Stimulated activated effector memory CD8-positive, alpha-beta T cell treated with anti-CD3 and anti-CD28 coated beads, Interleukin-12 subunit alpha, Interleukin-12 subunit beta, amount 100 ng/mL, for 72 hours (primary cell): ENCODE results near the gene MT1G.
A peak's percentile ranks its signal among the peaks of the same experiment; 100 is the strongest.
"Not testable (repeated sequence)": the region's sequence is repeated elsewhere in the genome, so short reads cannot be mapped to it uniquely, and the experiment has no call there.

Experiments used
- ATAC-seq: fragments of 150-1000 bp; cut with Tn5 transposase; 2 replicates; pipeline ENCODE4 v1.10.0; 2021
- DNase-seq, 2 donors: peaks; one replicate each; pipeline ENCODE4 v3.0.0; 2021 to 2022; ENCODE audit warnings: low spot score in 2 of 2
- H3K27ac Mint-ChIP-seq: one replicate; pipeline ENCODE4 v1.8.0; 2022; ENCODE audit warnings: mild to moderate bottlenecking, mixed read lengths
- H3K36me3 Mint-ChIP-seq: one replicate; pipeline ENCODE4 v1.8.0; 2022; ENCODE audit warnings: mild to moderate bottlenecking, mixed read lengths
- H3K4me1 Mint-ChIP-seq: one replicate; pipeline ENCODE4 v1.8.0; 2022; ENCODE audit warnings: mixed read lengths
- H3K4me3 Mint-ChIP-seq: one replicate; pipeline ENCODE4 v1.8.0; 2022; ENCODE audit warnings: mild to moderate bottlenecking, mixed read lengths
- H3K9me3 Mint-ChIP-seq: one replicate; pipeline ENCODE4 v1.8.0; 2022; ENCODE audit warnings: mixed read lengths

Gene MT1G

DNA sequence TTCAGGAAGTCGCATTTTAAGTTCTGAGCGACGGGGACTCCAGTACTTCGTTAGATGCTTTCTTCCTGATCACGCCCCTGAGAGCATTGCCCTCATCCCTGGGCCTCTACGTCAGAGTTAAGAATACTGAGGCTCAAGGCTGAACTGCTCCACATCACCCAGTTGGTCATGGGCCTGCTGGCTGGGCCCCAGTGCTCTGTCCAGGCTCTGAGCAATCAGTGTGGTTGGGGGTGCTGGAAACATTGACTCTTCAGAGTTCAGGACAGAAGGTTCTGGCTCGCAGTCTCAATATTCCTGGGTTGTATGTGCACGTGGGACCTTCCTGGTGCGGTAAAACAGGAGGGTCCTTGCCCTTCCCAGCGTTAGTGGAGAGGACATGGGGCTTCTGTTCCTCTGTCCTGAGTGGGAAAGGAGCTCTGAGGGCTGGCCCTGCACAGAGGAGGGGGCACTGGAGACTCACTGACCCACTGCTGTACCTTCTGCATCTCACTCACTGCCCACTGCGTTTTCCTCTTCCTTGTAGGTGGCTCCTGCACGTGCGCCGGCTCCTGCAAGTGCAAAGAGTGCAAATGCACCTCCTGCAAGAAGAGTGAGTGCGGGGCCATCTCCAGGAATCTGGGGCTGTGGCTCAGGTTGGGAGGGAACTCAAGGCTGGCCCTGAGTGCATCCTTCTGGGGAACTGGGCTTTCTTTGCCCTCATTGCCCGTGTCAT, 41.8 kb downstream of the MT1G start:
- no peak for DNase-seq
- Mint-ChIP-seq H3K4me1 (peaks cover 15% of the 10 kb centered on the region), H3K36me3 (no peaks in the 10 kb centered on the region), H3K9me3 (no peaks in the 10 kb centered on the region), H3K4me3 (peak overlapping the region; percentile 81), H3K27ac (no peak overlapping the region)
- ATAC-seq = peak; percentile 6

GRCh38 chr16:56625140-56625942, 42.5 kb downstream of the MT1G start, which contains the start of gene MT1E:
MT1E (plus strand) TSS chr16:56625781; CDS start chr16:56625852, 71 bp downstream.
- H3K27ac Mint-ChIP-seq = peak within 1 kb of the TSS; percentile 14
- H3K36me3 Mint-ChIP-seq = no peaks in the 10 kb centered on the region
- ATAC-seq (peak; percentile 87), DNase-seq (peak in 1 of 2 donors; percentile 77)
- no peaks in the 10 kb centered on the region for H3K9me3 Mint-ChIP-seq
- H3K4me3 Mint-ChIP-seq = peak within 1 kb of the TSS; percentile 81
- peaks cover 15% of the 10 kb centered on the region for H3K4me1 Mint-ChIP-seq

DNA sequence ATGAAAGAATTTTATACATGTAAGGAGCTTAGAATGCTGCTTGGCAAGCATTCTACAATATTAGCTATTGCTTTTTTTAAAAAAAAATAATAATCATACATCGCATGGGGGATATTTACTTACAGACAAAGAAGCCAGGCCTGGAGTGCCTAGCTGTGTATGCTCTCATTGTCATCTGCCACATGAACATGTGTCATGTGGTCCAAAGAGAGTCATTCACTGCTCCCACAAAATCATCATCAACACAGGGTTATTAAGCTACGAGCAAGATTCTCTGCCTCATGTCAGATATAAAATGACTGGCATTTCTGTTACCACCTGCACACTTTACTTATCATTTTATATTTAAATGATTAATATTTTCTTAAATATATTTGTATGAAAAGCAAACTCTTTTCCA, 44.2 kb downstream of the MT1G start:
- no peak overlapping the region for H3K27ac Mint-ChIP-seq
- ATAC-seq (no peak), DNase-seq (no peak)
- no peaks in the 10 kb centered on the region for H3K36me3 Mint-ChIP-seq
- H3K4me1 Mint-ChIP-seq = peaks cover 15% of the 10 kb centered on the region
- H3K4me3 Mint-ChIP-seq = no peak overlapping the region
- H3K9me3 Mint-ChIP-seq = no peaks in the 10 kb centered on the region

DNA sequence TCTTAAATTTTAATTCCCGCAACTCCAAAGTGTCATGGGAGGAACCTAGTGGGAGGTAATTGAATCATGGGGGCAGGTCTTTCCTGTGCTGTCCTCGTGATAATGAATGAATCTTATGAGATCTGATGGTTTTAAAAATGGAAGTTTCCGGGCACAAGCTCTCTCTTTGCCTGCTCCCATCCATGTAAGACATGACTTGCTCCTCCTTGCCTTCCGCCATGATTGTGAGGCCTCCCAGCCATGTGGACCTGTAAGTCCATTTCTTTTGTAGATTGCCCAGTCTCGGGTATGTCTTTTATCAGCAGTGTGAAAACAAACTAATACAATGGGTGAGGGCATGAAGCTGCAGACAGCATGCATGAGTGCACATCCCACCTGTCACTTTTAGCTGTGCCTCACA, 44.7 kb downstream of the MT1G start:
- H3K4me1 Mint-ChIP-seq = peaks cover 15% of the 10 kb centered on the region
- not testable (repeated sequence) for H3K4me3 Mint-ChIP-seq, H3K27ac Mint-ChIP-seq

GRCh38 chr16:56621665-56622445, 46.0 kb downstream of the MT1G start:
- not testable (repeated sequence) for H3K9me3 Mint-ChIP-seq, H3K4me3 Mint-ChIP-seq, ATAC-seq, H3K36me3 Mint-ChIP-seq, DNase-seq, H3K27ac Mint-ChIP-seq
- peaks cover 22% of the 10 kb centered on the region for H3K4me1 Mint-ChIP-seq

More for the DNA sequence above, 44.7 kb downstream of the MT1G start:
- not testable (repeated sequence) for DNase-seq, H3K36me3 Mint-ChIP-seq, ATAC-seq, H3K9me3 Mint-ChIP-seq

DNA sequence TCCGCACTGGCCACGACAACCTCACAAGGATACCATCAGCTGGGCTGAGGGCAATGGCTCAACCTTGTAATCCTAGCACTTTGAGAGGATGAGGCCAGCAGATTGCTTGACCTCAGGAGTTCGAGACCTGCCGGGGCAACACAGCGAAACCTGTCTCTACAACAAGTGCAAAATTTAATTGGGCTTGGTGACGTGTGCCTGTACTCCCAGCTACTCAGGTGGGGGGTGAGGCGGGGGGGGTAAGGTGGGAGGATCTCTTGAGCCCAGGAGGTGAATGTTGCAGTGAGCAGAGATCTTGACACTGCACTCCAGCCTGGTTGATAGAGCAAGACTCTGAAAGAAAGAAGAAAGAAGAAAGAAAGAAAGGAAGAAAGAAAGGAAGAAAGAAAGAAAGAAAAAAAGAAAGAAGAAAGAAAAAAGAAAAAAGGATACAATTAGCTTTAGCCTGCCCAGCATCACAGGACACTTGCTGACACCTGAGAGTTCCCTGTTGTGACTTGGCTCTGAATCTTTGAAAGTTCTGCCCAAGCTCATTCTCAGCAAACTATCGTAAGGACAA, 47.4 kb downstream of the MT1G start:
- Mint-ChIP-seq H3K9me3 (no peaks in the 10 kb centered on the region), H3K4me3 (no peak overlapping the region), H3K27ac (no peak overlapping the region), H3K4me1 (peaks cover 19% of the 10 kb centered on the region), H3K36me3 (no peaks in the 10 kb centered on the region)
- ATAC-seq = no peak
- no peak for DNase-seq

DNA sequence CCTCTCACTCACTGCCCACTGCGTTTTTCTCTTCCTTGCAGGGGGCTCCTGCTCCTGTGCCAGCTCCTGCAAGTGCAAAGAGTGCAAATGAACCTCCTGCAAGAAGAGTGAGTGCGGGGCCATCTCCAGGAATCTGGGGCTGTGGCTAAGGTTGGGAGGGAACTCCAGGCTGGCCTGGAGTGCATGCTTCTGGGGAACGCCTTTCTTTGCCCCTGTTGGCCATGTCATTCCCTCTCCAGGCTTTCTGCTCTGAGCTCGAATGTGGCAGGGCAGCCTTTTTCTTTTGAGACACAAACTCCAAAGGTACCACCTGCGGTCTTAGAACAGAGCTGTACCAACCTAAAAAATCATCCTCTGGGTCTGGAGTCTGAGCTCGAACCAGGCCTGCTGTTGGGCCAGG, 49.7 kb downstream of the MT1G start:
- H3K27ac Mint-ChIP-seq = no peak overlapping the region
- ATAC-seq (no peak), DNase-seq (no peak)
- no peaks in the 10 kb centered on the region for H3K36me3 Mint-ChIP-seq
- no peaks in the 10 kb centered on the region for H3K9me3 Mint-ChIP-seq
- peaks cover 30% of the 10 kb centered on the region for H3K4me1 Mint-ChIP-seq
- H3K4me3 Mint-ChIP-seq = no peak overlapping the region

DNA sequence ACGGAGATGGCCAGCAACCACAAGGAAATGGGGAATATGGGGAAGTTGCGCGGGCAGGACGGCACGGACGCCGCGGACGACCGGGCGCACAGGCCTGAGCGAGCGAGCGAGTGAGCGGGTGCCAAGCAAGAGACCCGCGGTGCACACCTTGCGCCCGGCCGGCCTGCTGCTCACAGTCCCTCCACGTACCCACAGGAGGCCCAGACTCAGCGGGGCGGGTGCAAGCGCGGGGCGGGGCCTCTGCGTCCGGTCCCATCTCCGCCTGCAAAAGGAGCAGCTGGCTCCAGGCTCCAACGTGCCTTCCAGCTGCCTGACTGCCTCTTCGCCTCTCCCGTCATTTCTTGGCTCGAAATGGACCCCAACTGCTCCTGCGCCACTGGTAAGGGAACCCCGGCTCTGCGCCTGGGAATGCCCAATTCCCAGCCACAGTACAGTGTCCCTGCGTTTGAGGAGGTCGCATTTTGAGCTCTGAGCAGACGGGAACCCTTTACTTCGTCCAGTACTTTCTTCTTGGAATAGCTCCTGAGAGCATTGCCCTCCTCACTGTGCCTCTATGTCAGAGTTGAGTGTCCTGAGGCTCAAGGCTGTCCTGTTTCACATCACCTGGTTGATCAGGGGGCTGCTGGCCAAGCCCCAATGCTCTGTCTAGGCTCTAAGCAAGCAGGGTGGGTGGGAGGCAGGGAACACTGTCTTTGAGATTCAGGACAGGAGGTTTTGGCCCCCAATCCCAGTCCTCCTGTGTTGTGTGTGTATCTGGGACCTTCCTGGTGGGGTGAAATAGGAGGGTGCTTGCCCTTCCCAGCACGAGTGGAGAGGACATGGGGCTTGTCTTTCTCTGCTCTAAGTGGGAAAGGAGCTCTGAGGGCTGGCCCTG, 50.4 kb downstream of the MT1G start:
- DNase-seq (no peak), ATAC-seq (peak; percentile 62)
- Mint-ChIP-seq H3K9me3 (no peaks in the 10 kb centered on the region), H3K4me1 (peaks cover 33% of the 10 kb centered on the region), H3K27ac (no peak overlapping the region), H3K36me3 (no peaks in the 10 kb centered on the region), H3K4me3 (peak overlapping the region; percentile 42)
